Middle frontal gyrus (tissue), 1 donor: ENCODE results near the gene LSAMP.
"Not testable (repeated sequence)": the region's sequence is repeated elsewhere in the genome, so short reads cannot be mapped to it uniquely, and the experiment has no call there.

Experiments used
- DNase-seq: peaks from one replicate; pipeline ENCODE4 v3.0.0-alpha.2; 2015; ENCODE audit warnings: low spot score; ENCODE audit errors: extremely low spot score

LSAMP gene

GRCh38 chr3:115851571-115851970 is 593.7 kb downstream of the LSAMP start:
- DNase-seq: no peak

- no peak for DNase-seq
Observed at GRCh38 chr3:115848641-115849040, 596.6 kb downstream of the LSAMP start.

- DNase-seq: no peak
Observed at GRCh38 chr3:115845986-115846385, 599.3 kb downstream of the LSAMP start.

- DNase-seq: not testable (repeated sequence)
Observed at GRCh38 chr3:115844729-115845128, 600.6 kb downstream of the LSAMP start.

- DNase-seq: no peak
Observed at GRCh38 chr3:115843206-115843605, 602.1 kb downstream of the LSAMP start.

- DNase-seq: no peak
Observed at GRCh38 chr3:115839246-115839645, 606.0 kb downstream of the LSAMP start.

- no peak for DNase-seq
Observed at GRCh38 chr3:115838786-115839185, 606.5 kb downstream of the LSAMP start.

- no peak for DNase-seq
Observed at GRCh38 chr3:115836944-115837343, 608.3 kb downstream of the LSAMP start.

GRCh38 chr3:115835946-115836345 is 609.3 kb downstream of the LSAMP start:
- no peak for DNase-seq

GRCh38 chr3:115834068-115834467 is 611.2 kb downstream of the LSAMP start:
- DNase-seq: no peak

GRCh38 chr3:115833074-115833473 is 612.2 kb downstream of the LSAMP start:
- DNase-seq: no peak

- no peak for DNase-seq
Observed at GRCh38 chr3:115832265-115832664, 613.0 kb downstream of the LSAMP start.

GRCh38 chr3:115831864-115832263 is 613.4 kb downstream of the LSAMP start:
- DNase-seq: no peak

GRCh38 chr3:115830764-115831395 is 614.4 kb downstream of the LSAMP start:
- no peak for DNase-seq

- DNase-seq: no peak
Observed at GRCh38 chr3:115828401-115828800, 616.9 kb downstream of the LSAMP start.

GRCh38 chr3:115827495-115827894 is 617.8 kb downstream of the LSAMP start:
- DNase-seq: no peak

GRCh38 chr3:115825046-115825445 is 620.2 kb downstream of the LSAMP start:
- DNase-seq: no peak

- no peak for DNase-seq
Observed at GRCh38 chr3:115823083-115823482, 622.2 kb downstream of the LSAMP start.

- DNase-seq: no peak
Observed at GRCh38 chr3:115822579-115822978, 622.7 kb downstream of the LSAMP start.

- peak; percentile 74 for DNase-seq
Observed at GRCh38 chr3:115819785-115820384, 625.4 kb downstream of the LSAMP start.

- peak; percentile 80 for DNase-seq
Observed at GRCh38 chr3:115814778-115815380, 630.4 kb downstream of the LSAMP start.

- no peak for DNase-seq
Observed at GRCh38 chr3:115814006-115814405, 631.3 kb downstream of the LSAMP start.

GRCh38 chr3:115808816-115809215 is 636.5 kb downstream of the LSAMP start:
- DNase-seq: no peak
